HG03575 (cell line): ENCODE results near the gene SYK.

Experiments used
- ATAC-seq: cut with Tn5 transposase; IDR thresholded peaks from one replicate; pipeline ENCODE4 v1.9.1; 2021; ENCODE audit not compliant: unreplicated experiment, insufficient number of reproducible peaks, low FRiP score; ENCODE audit errors: extremely low read depth

Gene SYK

DNA sequence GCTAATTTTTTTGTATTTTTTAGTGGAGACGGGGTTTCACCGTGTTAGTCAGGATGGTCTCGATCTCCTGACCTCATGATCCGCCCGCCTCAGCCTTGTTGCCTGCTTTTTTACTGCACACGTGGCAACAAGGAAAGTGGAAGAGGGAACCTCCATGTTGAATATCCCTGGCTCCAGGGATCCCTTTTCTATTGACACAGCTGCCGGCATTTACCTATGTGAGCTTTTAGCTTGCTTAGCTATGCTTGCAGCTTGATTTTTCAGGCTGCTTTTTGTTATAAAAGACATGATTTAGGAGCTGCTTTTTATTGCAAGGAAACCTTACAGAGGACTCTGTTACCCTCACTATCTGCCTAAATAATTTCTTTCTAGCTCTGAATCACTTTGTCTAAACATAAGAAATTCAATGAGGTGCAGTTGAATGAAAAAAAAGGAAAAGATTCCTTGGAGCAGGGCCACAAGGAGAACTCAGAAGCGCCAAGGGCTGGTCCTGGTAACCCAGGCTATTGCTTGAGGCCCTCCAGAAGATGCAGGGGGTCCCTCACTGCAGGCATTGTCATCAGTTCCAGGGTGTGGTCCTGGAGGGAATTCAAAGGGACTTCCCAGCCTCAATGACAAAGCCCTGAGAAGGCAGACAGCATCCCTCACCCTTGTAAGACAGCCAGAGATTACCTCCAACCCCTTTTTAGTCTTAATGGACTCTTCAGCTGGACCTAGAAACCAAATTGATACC lies 89.9 kb downstream of the SYK start:
- no peak for ATAC-seq

DNA sequence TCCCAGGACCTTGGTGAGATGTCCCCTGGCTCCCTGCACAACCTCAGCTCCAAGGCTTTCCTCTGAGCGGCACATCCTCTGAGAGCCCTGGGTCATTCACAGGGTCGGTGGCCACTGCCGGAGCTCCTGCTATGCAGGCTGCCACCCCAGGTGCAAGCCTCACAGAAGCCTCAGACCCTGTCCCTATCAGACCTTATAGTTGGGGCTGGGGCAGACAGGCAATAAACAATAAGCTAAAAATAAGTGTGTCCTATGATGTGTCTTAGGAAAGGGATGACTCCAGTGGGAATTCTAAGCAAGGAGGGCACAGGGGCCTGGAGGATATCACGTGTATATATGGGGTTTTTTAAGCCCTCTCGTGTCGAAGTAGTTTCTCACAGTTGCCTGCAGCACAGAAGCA lies 91.3 kb downstream of the SYK start:
- ATAC-seq = no peak

DNA sequence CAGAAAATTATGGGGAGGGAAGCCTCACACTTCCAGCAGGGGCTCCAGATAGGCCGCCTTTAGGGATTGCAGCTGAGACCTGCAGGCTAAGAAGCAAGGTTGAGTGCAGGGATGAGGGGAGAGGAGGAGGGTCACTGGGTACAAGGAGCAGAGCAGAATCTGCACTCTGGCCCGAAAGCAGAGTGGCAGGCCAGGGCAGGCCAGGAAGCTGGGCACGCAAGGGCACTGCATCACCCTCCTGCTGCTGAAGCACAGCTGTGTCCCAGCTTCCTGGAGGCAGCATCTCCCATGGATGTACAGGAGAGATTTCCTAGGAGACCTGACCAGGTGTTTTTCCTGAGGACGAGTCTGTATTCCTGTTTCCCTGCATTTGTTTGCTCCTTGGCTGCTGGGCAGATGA lies 92.1 kb downstream of the SYK start:
- ATAC-seq = no peak

DNA sequence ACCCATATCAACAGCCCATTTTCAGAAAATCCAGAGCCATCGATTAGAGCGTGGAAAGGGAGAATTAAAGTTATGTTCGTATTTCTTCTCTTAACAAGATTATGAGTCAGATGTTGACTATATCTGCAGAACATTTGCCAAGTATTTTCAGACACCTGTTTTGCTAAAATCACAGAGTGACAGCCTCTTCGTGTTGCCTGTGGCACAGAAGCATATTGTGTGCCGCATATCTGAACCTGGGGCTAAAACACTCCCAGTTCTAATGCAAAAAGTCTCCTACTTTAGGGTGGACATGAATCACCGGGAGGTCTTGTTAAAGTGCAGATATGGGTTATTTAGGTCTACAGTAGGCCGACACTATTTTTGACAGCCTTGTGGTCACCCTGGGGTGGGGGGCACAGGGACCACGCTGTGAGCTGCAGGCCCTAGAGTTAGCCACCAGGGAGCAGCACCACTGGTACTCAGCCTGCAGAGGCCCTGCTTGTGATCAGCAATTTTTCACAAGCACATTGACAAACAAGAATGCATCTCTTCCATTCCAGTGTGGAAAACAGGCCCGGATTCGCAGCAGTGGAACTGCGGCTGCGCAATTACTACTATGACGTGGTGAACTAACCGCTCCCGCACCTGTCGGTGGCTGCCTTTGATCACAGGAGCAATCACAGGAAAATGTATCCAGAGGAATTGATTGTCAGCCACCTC lies 93.5 kb downstream of the SYK start:
- no peak for ATAC-seq

DNA sequence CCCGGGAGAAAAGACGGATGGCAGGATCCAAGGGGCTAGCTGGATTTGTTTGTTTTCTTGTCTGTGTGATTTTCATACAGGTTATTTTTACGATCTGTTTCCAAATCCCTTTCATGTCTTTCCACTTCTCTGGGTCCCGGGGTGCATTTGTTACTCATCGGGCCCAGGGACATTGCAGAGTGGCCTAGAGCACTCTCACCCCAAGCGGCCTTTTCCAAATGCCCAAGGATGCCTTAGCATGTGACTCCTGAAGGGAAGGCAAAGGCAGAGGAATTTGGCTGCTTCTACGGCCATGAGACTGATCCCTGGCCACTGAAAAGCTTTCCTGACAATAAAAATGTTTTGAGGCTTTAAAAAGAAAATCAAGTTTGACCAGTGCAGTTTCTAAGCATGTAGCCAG lies 94.2 kb downstream of the SYK start:
- ATAC-seq = no peak

DNA sequence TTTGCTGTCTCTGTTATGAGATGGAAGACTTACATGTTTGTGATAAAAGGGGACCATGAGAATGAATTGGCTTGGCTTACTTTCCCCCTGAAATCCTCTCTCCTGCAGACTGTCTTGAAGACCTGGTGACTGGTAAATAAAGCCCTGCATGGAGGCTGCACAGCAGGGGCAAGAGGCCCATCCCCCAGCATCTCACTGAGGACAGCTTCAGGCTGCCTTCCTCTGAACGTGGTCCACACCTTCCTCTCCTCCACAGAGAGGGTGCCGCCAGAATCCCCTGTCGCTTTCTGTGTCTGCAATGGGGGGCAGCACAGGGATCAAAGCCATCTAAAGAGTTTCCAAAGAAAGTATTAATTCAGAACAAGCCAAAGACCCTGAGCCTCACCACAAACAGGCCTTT lies 94.6 kb downstream of the SYK start:
- no peak for ATAC-seq

DNA sequence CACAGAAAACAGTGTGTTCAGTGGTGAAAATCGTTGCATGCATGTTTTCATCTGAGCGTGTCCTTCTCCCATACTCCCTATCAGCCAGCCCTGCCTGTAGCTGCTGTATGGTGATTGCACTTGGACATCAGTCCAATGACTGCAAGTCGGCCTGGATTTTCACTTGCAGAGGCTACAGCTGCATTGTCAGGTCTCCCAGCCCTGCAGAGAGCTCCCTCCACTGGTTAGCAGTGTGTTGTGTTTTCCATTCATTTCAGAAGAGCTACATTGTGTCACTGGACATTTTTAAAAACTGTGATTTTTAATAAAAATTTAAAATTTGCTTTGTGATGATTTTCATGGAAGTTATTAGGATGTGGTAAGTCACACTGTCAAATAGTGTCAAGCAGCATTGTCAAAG lies 96.6 kb downstream of the SYK start:
- no peak for ATAC-seq

DNA sequence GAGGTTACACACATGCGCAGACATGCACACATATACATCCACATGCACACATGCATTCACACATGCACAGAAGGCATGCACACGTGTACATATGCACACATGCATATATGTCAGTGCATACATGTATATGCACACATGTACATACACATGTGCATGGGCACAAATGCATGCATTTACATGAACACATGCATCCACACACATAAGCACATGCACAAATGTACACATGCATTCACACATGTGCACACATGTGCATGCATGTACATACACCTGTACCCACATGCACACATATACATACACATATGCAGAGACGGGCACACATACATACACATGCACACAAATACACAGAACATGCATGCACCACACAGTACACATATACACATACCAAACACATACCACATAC lies 97.7 kb downstream of the SYK start:
- no peak for ATAC-seq

DNA sequence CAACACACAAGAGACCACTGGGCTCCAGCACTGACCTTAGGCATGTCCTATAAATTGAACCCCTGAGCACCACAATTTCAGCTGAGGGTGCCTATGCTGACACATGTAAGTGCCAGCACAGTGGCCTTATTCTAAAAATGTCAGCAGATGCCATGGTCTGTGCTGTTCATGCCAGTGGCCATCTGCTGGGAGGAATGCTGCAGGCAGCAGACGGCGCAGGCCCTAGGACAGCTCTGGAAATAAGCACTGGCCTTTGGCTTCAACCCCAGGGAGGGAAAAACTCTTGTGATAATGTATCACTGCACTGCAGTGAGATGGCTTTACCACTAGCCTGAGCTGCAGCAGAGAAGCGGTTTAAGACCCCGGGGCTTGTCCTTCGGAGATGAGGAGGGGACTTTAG lies 98.5 kb downstream of the SYK start:
- no peak for ATAC-seq

DNA sequence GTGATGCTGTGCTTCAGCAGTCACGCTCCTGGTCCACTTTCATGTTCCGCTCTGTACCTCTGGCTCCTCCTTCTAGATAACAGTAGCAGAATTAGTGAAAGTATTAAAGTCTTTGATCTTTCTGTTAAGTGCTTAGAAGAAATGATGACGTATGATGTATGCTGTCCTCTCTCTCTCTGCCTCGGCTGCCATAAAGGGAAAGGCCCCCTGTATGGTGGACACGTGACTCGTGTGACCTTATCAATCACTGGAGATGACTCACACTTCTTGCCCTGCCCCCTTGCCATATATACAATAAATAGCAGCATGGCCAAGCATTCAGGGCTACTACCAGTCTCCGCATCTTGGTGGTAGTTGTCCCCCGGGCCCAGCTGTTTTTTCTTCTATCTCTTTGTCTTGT lies 100.3 kb downstream of the SYK start:
- ATAC-seq = no peak

DNA sequence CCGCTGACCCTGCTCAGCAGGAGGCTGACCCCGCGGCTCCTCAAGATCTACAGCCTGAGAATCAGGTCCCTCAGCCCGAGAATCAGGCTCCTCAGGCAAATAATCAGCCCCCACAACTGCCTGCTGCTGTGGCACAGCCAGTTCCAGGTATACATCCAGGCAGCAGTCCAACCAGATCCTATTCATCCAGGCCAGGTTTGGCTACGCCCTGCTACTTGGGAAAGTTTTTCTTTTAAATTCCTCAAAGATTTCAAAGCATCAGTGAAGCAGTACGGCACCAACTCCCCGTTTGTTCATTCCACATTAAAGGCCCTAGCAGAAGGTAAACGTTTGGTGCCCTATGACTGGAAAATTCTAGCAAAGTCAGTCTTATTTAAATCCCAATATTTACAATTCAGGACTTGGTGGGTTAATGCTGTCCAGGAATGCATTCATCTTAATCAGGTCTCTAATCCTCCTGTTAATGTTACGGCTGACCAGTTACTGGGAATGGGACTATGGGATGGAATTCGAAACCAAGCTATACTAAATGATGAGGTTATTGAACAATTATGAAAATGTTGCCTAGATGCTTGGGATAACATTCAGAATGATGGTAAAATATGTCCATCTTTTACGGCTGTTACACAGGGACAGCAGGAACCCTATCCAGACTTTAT lies 102.3 kb downstream of the SYK start:
- ATAC-seq = no peak

DNA sequence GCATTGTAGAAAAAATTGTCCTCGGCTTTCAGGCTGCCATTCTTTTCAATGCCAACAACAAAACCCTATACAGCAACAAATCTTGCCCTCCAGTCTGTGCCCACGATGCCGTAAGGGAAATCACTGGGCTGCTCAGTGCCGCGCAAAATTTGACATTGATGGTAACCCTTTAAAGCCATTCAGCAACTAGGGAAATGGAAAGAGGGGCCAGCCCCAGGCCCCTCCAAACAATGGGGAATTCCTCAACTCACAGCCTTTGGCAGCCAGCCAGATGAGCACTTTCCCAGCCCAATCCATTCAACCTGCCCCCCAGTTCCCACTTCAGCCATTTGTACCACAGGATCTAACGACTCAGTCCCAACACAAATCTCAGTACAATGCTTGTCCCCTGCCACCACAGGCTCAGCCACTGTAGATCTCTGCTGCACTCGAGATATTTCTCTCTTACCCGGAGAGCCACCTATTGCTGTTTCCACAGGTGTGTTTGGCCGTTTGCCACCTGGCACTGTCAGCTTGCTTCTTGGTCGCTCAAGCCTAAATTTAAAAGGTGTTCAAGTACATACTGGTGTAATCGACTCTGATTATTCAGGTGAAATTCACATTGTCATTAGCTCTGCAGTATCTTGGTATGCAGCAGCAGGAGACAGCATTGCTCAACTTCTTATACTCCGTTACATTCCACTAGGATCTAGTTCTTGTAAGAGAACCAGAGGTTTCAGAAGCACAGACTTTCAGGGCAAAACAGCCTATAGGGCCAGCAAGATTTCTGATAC lies 103.3 kb downstream of the SYK start:
- ATAC-seq = no peak

DNA sequence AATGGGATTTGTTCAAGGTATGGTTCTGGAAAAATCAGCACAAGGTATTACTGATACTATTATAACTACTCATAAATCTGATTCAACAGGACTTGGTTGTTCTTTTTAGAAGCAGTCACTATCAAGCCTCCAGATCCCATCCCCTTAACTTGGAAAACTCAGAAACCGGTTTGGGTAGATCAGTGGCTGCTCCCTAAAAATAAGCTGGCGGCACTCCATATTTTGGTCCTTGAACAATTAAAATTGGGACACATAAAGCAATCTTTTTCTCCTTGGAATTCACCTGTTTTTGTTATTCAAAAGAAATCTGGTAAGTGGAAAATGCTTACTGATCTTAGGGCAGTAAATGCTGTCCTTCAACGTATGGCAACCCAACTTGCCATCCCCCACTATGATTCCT lies 104.2 kb downstream of the SYK start:
- ATAC-seq = no peak

DNA sequence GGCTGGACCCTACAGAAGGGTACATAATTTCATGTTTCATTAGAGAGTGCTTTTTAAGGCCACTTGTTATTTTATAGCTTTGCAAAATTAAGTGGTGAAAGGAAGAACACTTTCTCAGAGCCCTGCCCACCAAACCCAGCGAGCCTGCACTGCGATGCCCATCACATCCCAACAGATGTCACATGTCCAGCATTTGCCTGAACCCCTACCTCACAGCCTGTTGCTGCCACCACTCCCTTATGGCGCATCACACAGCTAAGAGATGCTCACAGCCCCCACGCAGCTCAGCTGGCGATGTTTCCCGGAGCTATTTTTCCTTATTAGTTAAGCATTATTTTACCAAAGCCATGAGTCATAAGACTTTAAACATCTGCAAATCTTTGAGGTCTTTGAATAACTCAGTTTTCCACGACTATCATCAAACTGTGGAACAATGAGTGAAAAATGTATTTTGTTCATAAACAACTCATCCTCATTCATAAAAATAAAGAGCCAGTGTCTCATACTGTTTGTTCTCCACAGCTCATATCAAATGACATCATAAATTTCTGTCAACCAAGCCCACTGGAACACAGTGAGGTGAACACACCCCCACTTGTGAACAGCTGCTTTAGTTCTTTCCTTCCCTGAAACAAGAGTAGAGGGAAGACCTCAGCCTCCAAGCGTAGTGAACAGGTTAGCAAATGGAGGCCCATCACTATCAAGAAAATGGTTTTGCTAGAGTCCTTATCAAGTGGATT lies 104.9 kb downstream of the SYK start:
- no peak for ATAC-seq

DNA sequence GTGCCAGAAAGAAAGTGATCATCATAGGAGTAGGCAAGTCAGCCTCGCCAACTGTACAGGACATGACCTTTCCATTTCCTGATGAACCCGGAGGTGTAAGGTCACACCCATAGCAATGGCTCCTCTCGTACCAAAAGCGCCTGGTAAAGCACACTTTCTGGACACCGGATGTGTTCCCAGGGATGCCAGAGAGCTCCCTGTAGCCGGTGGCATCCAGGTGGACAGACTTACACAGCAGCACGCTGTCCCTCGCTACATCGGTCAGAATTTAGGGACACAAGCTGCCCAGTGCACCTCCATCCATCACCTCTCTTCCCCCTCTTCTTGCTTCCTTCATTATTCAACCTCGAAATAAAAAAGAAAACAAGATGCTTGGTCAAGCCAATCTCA lies 105.4 kb downstream of the SYK start:
- ATAC-seq = no peak

DNA sequence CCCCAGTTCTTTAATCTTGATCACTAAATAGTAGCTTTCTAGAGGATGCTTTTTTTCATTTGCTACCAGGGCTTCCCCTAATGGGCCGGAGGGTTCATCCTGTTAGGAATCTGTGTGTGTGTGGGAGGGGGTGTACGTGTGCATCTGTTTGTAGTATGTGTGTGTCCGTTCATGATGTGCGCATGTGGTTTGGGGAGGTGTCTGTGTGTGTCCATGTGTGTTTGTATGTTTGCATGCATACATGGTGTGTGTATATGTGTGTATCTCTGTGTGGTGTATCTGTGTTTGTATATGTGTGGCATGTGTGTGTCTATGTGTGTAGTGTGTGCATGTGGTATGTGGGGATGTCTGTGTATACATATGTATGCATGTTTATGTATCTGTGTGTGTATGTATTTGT lies 106.2 kb downstream of the SYK start:
- ATAC-seq = no peak

DNA sequence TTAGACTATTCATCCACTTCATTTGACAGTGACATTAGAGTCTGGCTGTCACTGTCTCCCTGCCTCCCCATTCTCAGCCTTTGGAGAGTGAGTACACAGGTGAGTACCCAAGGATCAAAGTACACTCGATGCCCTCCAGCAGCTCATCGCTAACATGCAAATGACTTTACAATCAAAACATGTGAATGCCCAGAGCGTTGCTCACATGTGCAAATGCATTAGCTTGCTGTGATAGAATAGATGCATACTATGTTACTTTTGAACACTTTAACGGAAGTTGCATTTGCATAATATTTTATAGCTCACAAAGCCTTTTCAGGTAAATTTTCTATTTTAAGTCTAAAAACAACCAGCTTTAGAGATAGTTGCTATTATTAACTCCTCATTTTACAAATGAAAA lies 107.6 kb downstream of the SYK start:
- no peak for ATAC-seq

DNA sequence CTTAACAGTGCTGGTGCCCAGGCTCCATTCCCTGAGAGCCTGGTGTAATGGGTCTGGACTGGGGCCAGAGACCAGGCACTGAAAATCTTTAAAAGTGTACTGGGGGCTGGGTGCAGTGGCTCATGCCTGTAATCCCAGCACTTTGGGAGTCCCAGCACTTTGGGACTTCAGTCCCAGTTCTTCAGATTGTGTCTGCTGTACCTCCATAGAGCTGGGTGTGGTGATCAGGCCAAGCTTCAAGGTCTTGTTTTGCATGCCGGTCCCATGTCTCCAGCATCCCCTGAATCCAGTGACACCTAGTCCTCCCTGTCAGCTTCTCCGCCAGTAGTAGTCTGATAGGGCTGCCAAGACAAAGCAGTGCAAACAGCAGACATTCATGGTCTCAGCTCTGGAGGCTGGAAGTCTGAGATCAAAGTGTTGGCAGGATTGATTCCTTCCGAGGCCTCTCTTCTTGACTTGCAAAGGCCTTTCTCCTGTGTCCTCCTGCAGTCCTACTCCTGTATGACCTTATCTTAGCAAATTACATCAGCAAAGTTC lies 108.2 kb downstream of the SYK start:
- ATAC-seq = no peak

DNA sequence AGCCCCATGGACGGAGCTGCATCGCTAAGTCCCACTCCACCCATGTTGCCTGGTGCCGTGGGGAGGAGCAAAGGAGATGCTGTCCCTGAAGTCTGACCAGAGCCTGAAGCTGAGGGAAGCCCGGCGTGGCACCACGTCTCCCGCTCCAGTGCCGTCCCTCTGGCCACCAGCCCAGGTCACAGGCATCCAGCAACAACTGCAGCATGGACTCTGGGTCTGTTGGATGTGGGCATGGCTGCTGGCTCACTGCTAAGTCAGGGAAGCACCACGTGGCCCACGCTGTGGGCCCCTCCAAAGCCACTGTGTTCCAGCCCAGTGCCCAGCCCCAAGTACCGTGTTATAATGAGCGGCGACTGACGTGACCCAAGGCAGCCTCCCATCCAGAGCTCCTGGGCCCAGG lies 112.6 kb downstream of the SYK start:
- ATAC-seq = no peak
